WTC11 (cell line): ENCODE data around the gene CA10. TPM values are rescaled to one million over a fixed set of nuclear protein-coding genes. Genes with fewer than 3 reads are reported as not detected.

Source experiments
- ATAC-seq: fragments of 200-7000 bp; cut with Tn5 transposase; 2 replicates; pipeline ENCODE4 v1.10.0; 2021; ENCODE audit warnings: mild to moderate bottlenecking, moderate library complexity
- CTCF ChIA-PET: fragments of 300-600 bp; sonication (Branson Sonifier 250); formaldehyde crosslinking; loops from one replicate; lab custom pipeline; 2021; ENCODE audit warnings: antibody characterized with exemption; lab: Charles Lee
- POLR2A ChIA-PET: fragments of 350-600 bp; sonication (Branson Sonifier 250); formaldehyde crosslinking; loops from one replicate; lab custom pipeline; 2021; ENCODE audit warnings: antibody characterized with exemption; lab: Charles Lee
- DNase-seq: peaks from one replicate; pipeline ENCODE4 v3.0.0; 2021; ENCODE audit warnings: low spot score
- H3K27ac Mint-ChIP-seq: 2 replicates; pipeline ENCODE4 v1.8.0; 2021; ENCODE audit warnings: mixed read lengths
- H3K27me3 Mint-ChIP-seq: 2 replicates; pipeline ENCODE4 v1.8.0; 2021; ENCODE audit warnings: low read depth, mild to moderate bottlenecking, moderate library complexity, mixed read lengths
- H3K36me3 Mint-ChIP-seq: 2 replicates; pipeline ENCODE4 v1.8.0; 2021; ENCODE audit warnings: mixed read lengths
- H3K4me1 Mint-ChIP-seq: 2 replicates; pipeline ENCODE4 v1.8.0; 2022; ENCODE audit warnings: mixed read lengths
- H3K4me3 Mint-ChIP-seq: 2 replicates; pipeline ENCODE4 v1.8.0; 2021; ENCODE audit warnings: mild to moderate bottlenecking, moderate library complexity, mixed read lengths
- H3K9me3 Mint-ChIP-seq: 2 replicates; pipeline ENCODE4 v1.8.0; 2021; ENCODE audit warnings: mixed read lengths
- CBFB ChIP-seq: sonication (generic); formaldehyde crosslinking; IDR thresholded peaks from 2 replicates; pipeline ENCODE4 v1.8.1; 2022; ENCODE audit warnings: mild to moderate bottlenecking, low read depth, missing genetic modification reagents
- ESRRA ChIP-seq: sonication (generic); formaldehyde crosslinking; IDR thresholded peaks from 2 replicates; pipeline ENCODE4 v1.8.1; 2022; ENCODE audit warnings: mild to moderate bottlenecking, missing genetic modification reagents, borderline replicate concordance
- FOXK1 ChIP-seq: sonication (generic); formaldehyde crosslinking; IDR thresholded peaks from 2 replicates; pipeline ENCODE4 v1.8.0; 2022; ENCODE audit warnings: mild to moderate bottlenecking, moderate library complexity, missing genetic modification reagents
- GTF2I ChIP-seq: fragments of 250-450 bp; sonication (Bioruptor Pico); conservative IDR thresholded peaks from 2 replicates; pipeline ENCODE4 v1.4.0; 2021; ENCODE audit warnings: mild to moderate bottlenecking
- NFE2L1 ChIP-seq: sonication (generic); formaldehyde crosslinking; IDR thresholded peaks from 2 replicates; pipeline ENCODE4 v1.8.1; 2023; ENCODE audit warnings: missing genetic modification reagents
- NR2C2 ChIP-seq: sonication (generic); formaldehyde crosslinking; IDR thresholded peaks from 2 replicates; pipeline ENCODE4 v1.8.0; 2022; ENCODE audit warnings: mild to moderate bottlenecking, missing genetic modification reagents
- OVOL2 ChIP-seq: fragments of 250-450 bp; sonication (Bioruptor Pico); IDR thresholded peaks from 2 replicates; pipeline ENCODE4 v1.9.0; 2021; ENCODE audit warnings: mild to moderate bottlenecking, borderline replicate concordance
- TEAD1 ChIP-seq: sonication (generic); formaldehyde crosslinking; IDR thresholded peaks from 2 replicates; pipeline ENCODE4 v1.8.0; 2022; ENCODE audit warnings: mild to moderate bottlenecking, missing genetic modification reagents
- ZNF263 ChIP-seq: sonication (generic); formaldehyde crosslinking; IDR thresholded peaks from 2 replicates; pipeline ENCODE4 v1.8.1; 2022; ENCODE audit warnings: low read depth, mild to moderate bottlenecking, moderate library complexity, missing genetic modification reagents
- ZNF396 ChIP-seq: fragments of 250-450 bp; sonication (Bioruptor Pico); IDR thresholded peaks from 2 replicates; pipeline ENCODE4 v1.8.0; 2021; ENCODE audit warnings: mild to moderate bottlenecking, moderate library complexity, borderline replicate concordance
- ZNF423 ChIP-seq: fragments of 250-450 bp; sonication (Bioruptor Pico); IDR thresholded peaks from 2 replicates; pipeline ENCODE4 v2.1.2; 2022; ENCODE audit warnings: mild to moderate bottlenecking, moderate library complexity
- total RNA-seq: library from RNA; stranded (reverse); gene quantifications from 3 replicates; pipeline ENCODE4 v1.2.3, GENCODE V29; 2021
- TF ChIP-seq, protein P1 (sequence below): fragments of 250-450 bp; sonication (Bioruptor Pico); conservative IDR thresholded peaks from 2 replicates; pipeline ENCODE4 v1.9.0; 2021; ENCODE audit warnings: mild to moderate bottlenecking
- TF ChIP-seq, protein P2 (sequence below): sonication (generic); formaldehyde crosslinking; IDR thresholded peaks from 2 replicates; pipeline ENCODE4 v1.8.1; 2023; ENCODE audit warnings: mild to moderate bottlenecking, missing genetic modification reagents, borderline replicate concordance
- TF ChIP-seq, protein P3 (sequence below): sonication (generic); formaldehyde crosslinking; IDR thresholded peaks from 2 replicates; pipeline ENCODE4 v1.8.0; 2022; ENCODE audit warnings: missing genetic modification reagents
- TF ChIP-seq, protein P4 (sequence below): sonication (generic); formaldehyde crosslinking; IDR thresholded peaks from 2 replicates; pipeline ENCODE4 v1.8.0; 2022; ENCODE audit warnings: mild to moderate bottlenecking, missing genetic modification reagents
- TF ChIP-seq, protein P5 (sequence below): sonication (generic); formaldehyde crosslinking; IDR thresholded peaks from 2 replicates; pipeline ENCODE4 v1.8.1; 2022; ENCODE audit warnings: mild to moderate bottlenecking, missing genetic modification reagents, moderate library complexity, borderline replicate concordance
- TF ChIP-seq, protein P6 (sequence below): sonication (generic); formaldehyde crosslinking; IDR thresholded peaks from 2 replicates; pipeline ENCODE4 v1.8.0; 2022; ENCODE audit warnings: mild to moderate bottlenecking, missing genetic modification reagents
- TF ChIP-seq, protein P7 (sequence below): sonication (generic); formaldehyde crosslinking; IDR thresholded peaks from 2 replicates; pipeline ENCODE4 v1.8.0; 2022; ENCODE audit warnings: mild to moderate bottlenecking, missing genetic modification reagents

CA10 gene
- total RNA-seq, 1 experiment from 2014 or later: 0.90 TPM

DNA sequence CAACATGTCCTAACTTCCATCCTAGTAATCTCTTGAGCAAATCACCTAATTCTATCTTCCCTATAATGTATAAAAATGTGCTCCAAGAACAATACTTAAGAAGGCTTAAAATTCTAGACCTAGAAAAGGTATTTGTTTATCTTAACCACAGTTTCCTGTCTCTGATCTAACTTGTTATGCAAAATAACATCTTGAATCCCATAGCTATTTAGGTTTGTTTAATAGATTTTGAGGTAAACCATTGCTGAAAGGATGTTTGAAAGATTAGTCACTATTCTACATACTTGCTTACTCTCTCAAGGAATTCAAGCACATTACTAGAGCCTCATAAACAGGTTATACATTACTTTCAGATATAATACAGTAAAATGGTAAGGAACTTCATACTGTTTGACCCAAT lies 13.0 kb downstream of the CA10 start (continued):
- TF ChIP-seq, protein P1, sequence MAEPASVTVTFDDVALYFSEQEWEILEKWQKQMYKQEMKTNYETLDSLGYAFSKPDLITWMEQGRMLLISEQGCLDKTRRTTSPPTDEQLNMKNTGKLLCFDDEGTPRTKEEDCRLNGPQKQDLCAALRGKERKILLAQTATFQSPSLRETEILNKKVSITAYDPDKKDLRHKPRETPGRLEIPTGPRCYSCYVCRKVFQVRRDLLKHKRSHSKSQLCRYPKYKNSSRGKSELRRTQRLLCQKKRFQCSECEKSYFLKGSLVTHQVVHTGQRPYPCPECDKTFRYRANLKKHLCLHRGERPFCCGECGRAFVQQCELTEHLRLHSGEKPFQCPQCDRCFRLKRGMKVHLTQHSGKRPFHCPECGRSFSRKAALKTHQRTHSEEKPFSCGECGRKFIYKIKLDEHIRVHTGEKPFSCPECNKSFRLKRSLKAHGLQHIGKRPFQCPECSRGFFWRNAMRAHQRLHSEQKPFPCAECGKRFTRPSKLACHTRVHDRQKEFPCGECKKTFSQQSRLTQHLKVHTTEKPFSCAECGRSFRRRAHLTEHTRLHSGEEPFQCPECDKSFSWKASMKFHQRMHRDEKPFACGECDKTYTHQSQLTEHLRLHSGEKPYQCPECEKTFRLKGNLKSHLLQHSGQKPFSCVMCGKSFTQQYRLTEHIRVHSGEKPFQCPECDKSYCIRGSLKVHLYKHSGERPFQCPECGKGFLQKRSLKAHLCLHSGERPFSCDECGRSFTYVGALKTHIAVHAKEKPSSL (CRISPR knock-in tag): no peak

DNA sequence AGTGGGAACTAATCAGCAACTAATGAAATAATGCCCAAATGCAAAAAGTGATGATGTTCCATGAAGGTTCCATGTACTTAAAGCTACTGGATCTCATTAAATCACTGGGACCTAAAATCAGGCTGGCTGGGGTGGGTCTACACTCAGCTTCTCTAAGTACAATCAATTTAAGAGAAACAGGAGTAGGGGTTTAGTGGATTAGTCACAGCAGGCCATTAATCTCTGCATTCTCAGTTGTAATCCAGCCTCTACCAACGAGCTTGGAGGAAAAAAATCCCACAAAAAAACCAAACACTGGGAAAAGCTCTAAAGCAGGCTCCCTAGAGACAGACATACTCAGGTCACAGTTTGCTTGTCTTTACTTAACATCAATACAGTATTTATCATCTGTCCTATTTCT lies 15.0 kb downstream of the CA10 start:
- DNase-seq: no peak
- ChIA-PET POLR2A (no interaction called here), CTCF (interaction anchor here (0.9 to 1.0 kb wide), 2 partner anchors 37 to 379 kb away, joined by 3 read pairs; no protein-coding TSS in a partner anchor)
- Mint-ChIP-seq H3K27me3 (no peaks in the 10 kb centered on the region), H3K36me3 (peaks cover 33% of the 10 kb centered on the region), H3K4me1 (peaks cover 9% of the 10 kb centered on the region), H3K4me3 (no peak overlapping the region), H3K9me3 (peaks cover 55% of the 10 kb centered on the region), H3K27ac (no peak overlapping the region)
- ATAC-seq: no peak
- TF ChIP-seq NR2C2 (CRISPR knock-in tag) (no peak), GTF2I (no peak), ZNF423 (no peak), ESRRA (CRISPR knock-in tag) (no peak), TEAD1 (CRISPR knock-in tag) (no peak), ZNF263 (CRISPR knock-in tag) (no peak), OVOL2 (CRISPR knock-in tag) (no peak), NFE2L1 (no peak)
- TF ChIP-seq, protein P2, sequence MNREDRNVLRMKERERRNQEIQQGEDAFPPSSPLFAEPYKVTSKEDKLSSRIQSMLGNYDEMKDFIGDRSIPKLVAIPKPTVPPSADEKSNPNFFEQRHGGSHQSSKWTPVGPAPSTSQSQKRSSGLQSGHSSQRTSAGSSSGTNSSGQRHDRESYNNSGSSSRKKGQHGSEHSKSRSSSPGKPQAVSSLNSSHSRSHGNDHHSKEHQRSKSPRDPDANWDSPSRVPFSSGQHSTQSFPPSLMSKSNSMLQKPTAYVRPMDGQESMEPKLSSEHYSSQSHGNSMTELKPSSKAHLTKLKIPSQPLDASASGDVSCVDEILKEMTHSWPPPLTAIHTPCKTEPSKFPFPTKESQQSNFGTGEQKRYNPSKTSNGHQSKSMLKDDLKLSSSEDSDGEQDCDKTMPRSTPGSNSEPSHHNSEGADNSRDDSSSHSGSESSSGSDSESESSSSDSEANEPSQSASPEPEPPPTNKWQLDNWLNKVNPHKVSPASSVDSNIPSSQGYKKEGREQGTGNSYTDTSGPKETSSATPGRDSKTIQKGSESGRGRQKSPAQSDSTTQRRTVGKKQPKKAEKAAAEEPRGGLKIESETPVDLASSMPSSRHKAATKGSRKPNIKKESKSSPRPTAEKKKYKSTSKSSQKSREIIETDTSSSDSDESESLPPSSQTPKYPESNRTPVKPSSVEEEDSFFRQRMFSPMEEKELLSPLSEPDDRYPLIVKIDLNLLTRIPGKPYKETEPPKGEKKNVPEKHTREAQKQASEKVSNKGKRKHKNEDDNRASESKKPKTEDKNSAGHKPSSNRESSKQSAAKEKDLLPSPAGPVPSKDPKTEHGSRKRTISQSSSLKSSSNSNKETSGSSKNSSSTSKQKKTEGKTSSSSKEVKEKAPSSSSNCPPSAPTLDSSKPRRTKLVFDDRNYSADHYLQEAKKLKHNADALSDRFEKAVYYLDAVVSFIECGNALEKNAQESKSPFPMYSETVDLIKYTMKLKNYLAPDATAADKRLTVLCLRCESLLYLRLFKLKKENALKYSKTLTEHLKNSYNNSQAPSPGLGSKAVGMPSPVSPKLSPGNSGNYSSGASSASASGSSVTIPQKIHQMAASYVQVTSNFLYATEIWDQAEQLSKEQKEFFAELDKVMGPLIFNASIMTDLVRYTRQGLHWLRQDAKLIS (CRISPR knock-in tag): no peak
- TF ChIP-seq, protein P3, sequence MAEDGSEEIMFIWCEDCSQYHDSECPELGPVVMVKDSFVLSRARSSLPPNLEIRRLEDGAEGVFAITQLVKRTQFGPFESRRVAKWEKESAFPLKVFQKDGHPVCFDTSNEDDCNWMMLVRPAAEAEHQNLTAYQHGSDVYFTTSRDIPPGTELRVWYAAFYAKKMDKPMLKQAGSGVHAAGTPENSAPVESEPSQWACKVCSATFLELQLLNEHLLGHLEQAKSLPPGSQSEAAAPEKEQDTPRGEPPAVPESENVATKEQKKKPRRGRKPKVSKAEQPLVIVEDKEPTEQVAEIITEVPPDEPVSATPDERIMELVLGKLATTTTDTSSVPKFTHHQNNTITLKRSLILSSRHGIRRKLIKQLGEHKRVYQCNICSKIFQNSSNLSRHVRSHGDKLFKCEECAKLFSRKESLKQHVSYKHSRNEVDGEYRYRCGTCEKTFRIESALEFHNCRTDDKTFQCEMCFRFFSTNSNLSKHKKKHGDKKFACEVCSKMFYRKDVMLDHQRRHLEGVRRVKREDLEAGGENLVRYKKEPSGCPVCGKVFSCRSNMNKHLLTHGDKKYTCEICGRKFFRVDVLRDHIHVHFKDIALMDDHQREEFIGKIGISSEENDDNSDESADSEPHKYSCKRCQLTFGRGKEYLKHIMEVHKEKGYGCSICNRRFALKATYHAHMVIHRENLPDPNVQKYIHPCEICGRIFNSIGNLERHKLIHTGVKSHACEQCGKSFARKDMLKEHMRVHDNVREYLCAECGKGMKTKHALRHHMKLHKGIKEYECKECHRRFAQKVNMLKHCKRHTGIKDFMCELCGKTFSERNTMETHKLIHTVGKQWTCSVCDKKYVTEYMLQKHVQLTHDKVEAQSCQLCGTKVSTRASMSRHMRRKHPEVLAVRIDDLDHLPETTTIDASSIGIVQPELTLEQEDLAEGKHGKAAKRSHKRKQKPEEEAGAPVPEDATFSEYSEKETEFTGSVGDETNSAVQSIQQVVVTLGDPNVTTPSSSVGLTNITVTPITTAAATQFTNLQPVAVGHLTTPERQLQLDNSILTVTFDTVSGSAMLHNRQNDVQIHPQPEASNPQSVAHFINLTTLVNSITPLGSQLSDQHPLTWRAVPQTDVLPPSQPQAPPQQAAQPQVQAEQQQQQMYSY (CRISPR knock-in tag): no peak

DNA sequence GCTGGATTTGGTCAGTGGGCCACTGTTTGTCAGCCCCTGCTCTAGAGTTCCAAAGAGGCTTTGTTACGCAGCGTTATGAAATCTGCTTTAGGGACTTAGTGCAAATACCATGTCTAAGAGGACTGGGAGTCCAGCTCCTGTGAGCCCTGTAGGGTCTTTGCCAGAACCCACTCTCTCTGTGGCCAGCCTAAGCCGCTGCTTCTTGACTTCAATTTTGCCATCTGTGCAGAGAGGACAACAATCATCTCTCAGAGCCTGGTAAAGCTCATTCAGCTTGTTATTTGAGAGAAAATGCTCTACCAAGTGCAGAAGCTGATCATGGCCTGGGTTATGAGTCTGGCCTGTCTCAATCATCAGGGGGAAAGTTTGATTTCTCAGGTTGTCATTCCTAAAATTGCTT lies 17.9 kb downstream of the CA10 start:
- CTCF ChIA-PET: no interaction called here
- H3K4me3 Mint-ChIP-seq: no peak overlapping the region
- H3K36me3 Mint-ChIP-seq: peaks cover 28% of the 10 kb centered on the region
- H3K4me1 Mint-ChIP-seq: peaks cover 20% of the 10 kb centered on the region
- no peak for ATAC-seq
- H3K27me3 Mint-ChIP-seq: peaks cover 2% of the 10 kb centered on the region
- no peak overlapping the region for H3K27ac Mint-ChIP-seq
- POLR2A ChIA-PET: no interaction called here
- no peak for DNase-seq
- peaks cover 56% of the 10 kb centered on the region for H3K9me3 Mint-ChIP-seq
- TF ChIP-seq, protein P4, sequence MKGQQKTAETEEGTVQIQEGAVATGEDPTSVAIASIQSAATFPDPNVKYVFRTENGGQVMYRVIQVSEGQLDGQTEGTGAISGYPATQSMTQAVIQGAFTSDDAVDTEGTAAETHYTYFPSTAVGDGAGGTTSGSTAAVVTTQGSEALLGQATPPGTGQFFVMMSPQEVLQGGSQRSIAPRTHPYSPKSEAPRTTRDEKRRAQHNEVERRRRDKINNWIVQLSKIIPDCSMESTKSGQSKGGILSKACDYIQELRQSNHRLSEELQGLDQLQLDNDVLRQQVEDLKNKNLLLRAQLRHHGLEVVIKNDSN (CRISPR knock-in tag): no peak
- TF ChIP-seq, protein P5, sequence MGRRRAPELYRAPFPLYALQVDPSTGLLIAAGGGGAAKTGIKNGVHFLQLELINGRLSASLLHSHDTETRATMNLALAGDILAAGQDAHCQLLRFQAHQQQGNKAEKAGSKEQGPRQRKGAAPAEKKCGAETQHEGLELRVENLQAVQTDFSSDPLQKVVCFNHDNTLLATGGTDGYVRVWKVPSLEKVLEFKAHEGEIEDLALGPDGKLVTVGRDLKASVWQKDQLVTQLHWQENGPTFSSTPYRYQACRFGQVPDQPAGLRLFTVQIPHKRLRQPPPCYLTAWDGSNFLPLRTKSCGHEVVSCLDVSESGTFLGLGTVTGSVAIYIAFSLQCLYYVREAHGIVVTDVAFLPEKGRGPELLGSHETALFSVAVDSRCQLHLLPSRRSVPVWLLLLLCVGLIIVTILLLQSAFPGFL (CRISPR knock-in tag): no peak
- TF ChIP-seq, protein P6, sequence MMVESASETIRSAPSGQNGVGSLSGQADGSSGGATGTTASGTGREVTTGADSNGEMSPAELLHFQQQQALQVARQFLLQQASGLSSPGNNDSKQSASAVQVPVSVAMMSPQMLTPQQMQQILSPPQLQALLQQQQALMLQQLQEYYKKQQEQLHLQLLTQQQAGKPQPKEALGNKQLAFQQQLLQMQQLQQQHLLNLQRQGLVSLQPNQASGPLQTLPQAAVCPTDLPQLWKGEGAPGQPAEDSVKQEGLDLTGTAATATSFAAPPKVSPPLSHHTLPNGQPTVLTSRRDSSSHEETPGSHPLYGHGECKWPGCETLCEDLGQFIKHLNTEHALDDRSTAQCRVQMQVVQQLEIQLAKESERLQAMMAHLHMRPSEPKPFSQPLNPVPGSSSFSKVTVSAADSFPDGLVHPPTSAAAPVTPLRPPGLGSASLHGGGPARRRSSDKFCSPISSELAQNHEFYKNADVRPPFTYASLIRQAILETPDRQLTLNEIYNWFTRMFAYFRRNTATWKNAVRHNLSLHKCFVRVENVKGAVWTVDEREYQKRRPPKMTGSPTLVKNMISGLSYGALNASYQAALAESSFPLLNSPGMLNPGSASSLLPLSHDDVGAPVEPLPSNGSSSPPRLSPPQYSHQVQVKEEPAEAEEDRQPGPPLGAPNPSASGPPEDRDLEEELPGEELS (CRISPR knock-in tag): no peak
- no peak for TF ChIP-seq FOXK1
- TF ChIP-seq, protein P7, sequence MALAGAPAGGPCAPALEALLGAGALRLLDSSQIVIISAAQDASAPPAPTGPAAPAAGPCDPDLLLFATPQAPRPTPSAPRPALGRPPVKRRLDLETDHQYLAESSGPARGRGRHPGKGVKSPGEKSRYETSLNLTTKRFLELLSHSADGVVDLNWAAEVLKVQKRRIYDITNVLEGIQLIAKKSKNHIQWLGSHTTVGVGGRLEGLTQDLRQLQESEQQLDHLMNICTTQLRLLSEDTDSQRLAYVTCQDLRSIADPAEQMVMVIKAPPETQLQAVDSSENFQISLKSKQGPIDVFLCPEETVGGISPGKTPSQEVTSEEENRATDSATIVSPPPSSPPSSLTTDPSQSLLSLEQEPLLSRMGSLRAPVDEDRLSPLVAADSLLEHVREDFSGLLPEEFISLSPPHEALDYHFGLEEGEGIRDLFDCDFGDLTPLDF (CRISPR knock-in tag): no peak
- TF ChIP-seq ZNF396 (CRISPR knock-in tag): no peak
- TF ChIP-seq CBFB (CRISPR knock-in tag): no peak
